Measurements from ENCODE around the gene PSPH. TPM values are rescaled to one million over a fixed set of nuclear protein-coding genes. Genes with fewer than 3 reads are reported as not detected.
"Not testable (repeated sequence)": the region's sequence is repeated elsewhere in the genome, so short reads cannot be mapped to it uniquely, and the experiment has no call there.

PSPH gene
- total RNA-seq, 3 donors from 2014 or later = 11.4 to 17.7 (median 14.4) TPM

DNA sequence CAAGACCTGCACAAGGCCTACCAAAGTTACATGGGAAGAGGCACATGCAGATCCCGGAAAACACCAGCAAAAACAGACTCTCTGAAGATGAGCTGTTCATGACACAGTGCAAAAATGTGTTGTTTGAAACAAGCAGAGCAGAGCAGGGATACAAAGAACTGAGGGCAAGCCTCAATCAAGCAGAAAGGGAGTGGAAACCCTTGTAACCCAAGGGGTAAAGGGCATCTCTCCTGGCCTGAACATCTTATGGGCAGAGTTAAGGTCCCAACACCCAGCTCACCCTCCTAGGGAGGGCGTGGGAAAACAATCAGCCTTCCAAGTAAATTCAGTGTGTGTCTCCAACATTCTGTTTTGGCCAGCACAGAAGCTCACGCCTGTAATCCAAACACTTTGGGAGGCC is 10.5 kb downstream of the PSPH start:
- intact Hi-C loops (cut with DNase I; ENCODE audit: low total_unique reads) = no loop called here
- no peaks in the 10 kb centered on the region for H3K27me3 ChIP-seq
- H3K4me3 ChIP-seq = no peak overlapping the region
- TF ChIP-seq POLR2A (IDR thresholded peaks at IDR 0.05) = no peak
- TF ChIP-seq POLR2AphosphoS5 (IDR thresholded peaks at IDR 0.05) = no peak
- TF ChIP-seq, protein P1, sequence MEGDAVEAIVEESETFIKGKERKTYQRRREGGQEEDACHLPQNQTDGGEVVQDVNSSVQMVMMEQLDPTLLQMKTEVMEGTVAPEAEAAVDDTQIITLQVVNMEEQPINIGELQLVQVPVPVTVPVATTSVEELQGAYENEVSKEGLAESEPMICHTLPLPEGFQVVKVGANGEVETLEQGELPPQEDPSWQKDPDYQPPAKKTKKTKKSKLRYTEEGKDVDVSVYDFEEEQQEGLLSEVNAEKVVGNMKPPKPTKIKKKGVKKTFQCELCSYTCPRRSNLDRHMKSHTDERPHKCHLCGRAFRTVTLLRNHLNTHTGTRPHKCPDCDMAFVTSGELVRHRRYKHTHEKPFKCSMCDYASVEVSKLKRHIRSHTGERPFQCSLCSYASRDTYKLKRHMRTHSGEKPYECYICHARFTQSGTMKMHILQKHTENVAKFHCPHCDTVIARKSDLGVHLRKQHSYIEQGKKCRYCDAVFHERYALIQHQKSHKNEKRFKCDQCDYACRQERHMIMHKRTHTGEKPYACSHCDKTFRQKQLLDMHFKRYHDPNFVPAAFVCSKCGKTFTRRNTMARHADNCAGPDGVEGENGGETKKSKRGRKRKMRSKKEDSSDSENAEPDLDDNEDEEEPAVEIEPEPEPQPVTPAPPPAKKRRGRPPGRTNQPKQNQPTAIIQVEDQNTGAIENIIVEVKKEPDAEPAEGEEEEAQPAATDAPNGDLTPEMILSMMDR (IDR thresholded peaks at IDR 0.05) = no peak
- H3K36me3 ChIP-seq = no peaks in the 10 kb centered on the region
- no peak overlapping the region for H3K27ac ChIP-seq
- no peaks in the 10 kb centered on the region for H3K9me3 ChIP-seq
- no peak for DNase-seq (ENCODE audit: low spot score in 2 of 2)
- H3K4me1 ChIP-seq = no peaks in the 10 kb centered on the region

DNA sequence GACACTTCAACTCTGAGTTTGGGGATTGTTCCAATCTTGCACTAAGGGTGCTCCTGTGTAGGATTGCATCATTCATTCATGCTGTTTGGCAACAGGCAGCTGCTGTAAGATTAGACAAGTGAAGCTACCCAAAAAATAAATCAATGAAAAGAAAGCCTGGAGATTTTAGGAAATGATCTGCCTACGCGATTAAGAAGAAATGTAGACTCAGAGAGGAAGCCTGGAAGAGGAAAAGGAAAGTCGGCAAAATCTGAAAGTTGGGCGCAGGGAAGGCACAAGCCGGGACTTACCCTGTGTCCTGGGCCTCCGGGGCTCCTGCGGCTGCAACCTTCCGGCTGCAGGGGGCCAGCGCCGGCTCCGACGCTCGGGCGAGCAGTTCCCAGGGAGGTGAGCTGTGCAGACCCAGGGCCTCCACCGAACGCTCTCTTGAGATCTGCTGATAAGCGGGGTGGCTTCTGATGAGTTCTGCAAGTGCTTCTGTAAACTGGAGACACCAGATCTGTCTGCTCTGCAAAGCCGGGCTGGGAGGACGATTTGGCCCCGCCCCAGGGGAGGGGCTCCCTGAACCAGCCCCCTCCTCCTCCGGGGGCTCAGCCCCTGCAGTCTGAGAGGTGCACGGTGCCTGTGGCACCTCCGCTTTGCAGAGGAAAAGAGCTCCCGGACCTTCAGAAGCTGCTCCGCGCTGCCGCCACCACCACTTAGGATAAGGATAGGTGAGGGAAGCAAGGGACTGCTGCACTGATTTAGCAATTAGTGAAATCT is 17.4 kb downstream of the PSPH start:
- no peaks in the 10 kb centered on the region for H3K4me1 ChIP-seq
- peak in 1 of 2 donors; percentile 52 for DNase-seq (ENCODE audit: low spot score in 2 of 2)
- H3K36me3 ChIP-seq = no peaks in the 10 kb centered on the region
- H3K9me3 ChIP-seq = no peaks in the 10 kb centered on the region
- no peak overlapping the region for H3K27ac ChIP-seq
- no peaks in the 10 kb centered on the region for H3K27me3 ChIP-seq
- H3K4me3 ChIP-seq = peak overlapping the region; percentile 54 to 75 (median 69)
- intact Hi-C loops (cut with DNase I; ENCODE audit: low total_unique reads) = no loop called here
- no peak for TF ChIP-seq POLR2AphosphoS5 (IDR thresholded peaks at IDR 0.05)

DNA sequence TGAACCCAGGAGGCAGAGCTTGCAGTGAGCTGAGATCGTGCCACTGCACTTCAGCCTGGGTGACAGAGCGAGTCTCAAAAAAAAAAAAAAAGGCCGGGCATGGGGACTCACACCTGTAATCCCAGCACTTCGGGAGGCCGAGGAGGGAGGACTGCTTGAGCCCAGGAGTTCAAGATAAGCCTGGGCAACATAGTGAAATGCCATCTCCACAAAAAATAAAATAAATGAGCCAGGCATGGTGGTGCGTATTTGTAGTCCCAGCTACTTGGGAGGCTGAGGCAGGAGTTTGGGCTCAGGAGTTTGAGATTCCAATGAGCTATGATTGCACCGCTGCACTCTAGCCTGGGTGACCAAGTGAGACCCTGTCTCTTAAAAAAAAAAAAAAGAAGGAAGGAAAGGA is 18.7 kb downstream of the PSPH start:
- H3K4me3 ChIP-seq; H3K4me1 ChIP-seq; H3K27ac ChIP-seq; H3K36me3 ChIP-seq; H3K27me3 ChIP-seq; H3K9me3 ChIP-seq; DNase-seq (ENCODE audit: low spot score in 2 of 2); intact Hi-C loops (cut with DNase I; ENCODE audit: low total_unique reads): not testable (repeated sequence)

DNA sequence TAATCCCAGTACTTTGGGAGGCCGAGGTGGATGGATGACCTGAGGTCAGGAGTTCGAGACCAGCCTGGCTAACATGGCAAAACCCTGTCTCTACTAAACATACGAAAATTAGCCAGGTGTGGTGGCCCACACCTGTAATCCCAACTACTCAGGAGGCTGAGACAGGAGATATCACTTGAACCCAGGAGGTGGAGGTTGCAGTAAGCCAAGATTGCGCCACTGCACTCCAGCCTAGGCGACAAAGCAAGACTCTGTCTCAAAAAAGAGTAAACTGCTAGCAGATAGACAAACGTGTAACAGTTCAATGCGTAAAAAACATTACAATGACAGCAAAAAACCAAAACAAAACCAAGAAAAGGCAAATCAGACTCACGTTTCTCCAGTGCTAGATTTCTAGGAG is 19.7 kb downstream of the PSPH start:
- intact Hi-C loops (cut with DNase I; ENCODE audit: low total_unique reads) = not testable (repeated sequence)

DNA sequence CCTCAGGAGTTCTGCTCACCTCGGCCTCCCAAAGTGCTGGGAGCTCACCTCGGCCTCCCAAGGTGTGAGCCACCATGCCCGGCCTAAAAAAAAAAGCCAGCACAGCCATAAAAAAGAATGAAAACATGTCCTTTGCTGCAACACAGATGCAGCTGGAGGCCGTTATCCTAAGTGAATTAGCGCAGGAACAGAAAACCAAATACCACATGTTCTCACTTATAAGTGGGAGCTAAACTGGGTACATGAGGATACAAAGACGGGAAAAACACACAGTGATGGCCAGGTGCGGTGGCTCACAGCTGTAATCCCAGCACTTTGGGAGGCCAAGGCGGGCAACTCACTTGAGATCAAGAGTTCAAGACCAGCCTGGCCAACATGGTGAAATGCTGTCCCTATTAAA is 20.9 kb downstream of the PSPH start:
- intact Hi-C loops (cut with DNase I; ENCODE audit: low total_unique reads) = no loop called here
- no peak overlapping the region for H3K4me3 ChIP-seq
- H3K9me3 ChIP-seq = no peaks in the 10 kb centered on the region
- TF ChIP-seq POLR2A (IDR thresholded peaks at IDR 0.05) = no peak
- TF ChIP-seq, protein P1 (IDR thresholded peaks at IDR 0.05) = no peak
- no peak for TF ChIP-seq POLR2AphosphoS5 (IDR thresholded peaks at IDR 0.05)
- H3K27me3 ChIP-seq = no peaks in the 10 kb centered on the region
- H3K36me3 ChIP-seq = no peaks in the 10 kb centered on the region
- no peaks in the 10 kb centered on the region for H3K4me1 ChIP-seq
- H3K27ac ChIP-seq = no peak overlapping the region
- no peak for DNase-seq (ENCODE audit: low spot score in 2 of 2)

More for the DNA sequence above, 19.7 kb downstream of the PSPH start:
- not testable (repeated sequence) for H3K27me3 ChIP-seq; H3K4me3 ChIP-seq; H3K4me1 ChIP-seq; DNase-seq (ENCODE audit: low spot score in 2 of 2); H3K27ac ChIP-seq; H3K36me3 ChIP-seq; H3K9me3 ChIP-seq

DNA sequence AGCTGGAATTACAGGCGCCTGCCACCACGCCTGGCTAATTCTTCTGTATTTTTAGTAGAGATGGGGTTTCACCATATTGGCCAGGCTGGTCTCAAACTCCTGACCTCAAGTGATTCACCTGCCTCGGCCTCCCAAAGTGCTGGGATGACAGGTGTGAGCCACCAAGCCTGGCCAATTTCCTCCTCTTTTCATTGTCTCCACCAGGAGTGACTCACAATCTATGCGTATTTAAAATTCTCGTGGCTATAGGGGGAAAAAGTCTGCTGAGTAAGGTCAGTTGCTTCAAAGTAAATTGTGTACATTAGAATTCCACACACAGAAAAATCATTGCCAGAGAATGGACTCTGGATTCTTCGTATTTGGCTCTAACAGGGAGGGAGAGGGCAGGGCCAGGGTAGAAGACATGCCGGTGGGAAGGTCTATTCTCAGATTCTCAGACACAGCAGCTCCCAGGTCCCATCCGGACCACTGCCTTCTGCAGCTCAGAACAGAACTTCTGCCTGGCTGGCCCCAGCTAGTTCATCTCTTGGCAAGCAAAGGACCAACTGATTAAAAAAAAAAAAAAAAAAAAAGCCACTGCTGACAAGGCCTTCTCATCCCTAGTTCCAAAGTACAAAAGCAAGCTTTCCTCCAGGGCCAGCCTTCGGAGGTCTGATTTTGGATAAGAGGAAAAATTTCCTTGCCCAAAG is 22.2 kb downstream of the PSPH start:
- intact Hi-C loops (cut with DNase I; ENCODE audit: low total_unique reads) = no loop called here
- Histone ChIP-seq H3K4me1 (no peaks in the 10 kb centered on the region), H3K36me3 (no peaks in the 10 kb centered on the region), H3K27ac (no peak overlapping the region), H3K4me3 (no peak overlapping the region), H3K9me3 (no peaks in the 10 kb centered on the region), H3K27me3 (no peaks in the 10 kb centered on the region)
- DNase-seq (ENCODE audit: low spot score in 2 of 2) = no peak
- no peak for TF ChIP-seq POLR2A (IDR thresholded peaks at IDR 0.05)
- TF ChIP-seq, protein P1 (IDR thresholded peaks at IDR 0.05) = no peak
- TF ChIP-seq POLR2AphosphoS5 (IDR thresholded peaks at IDR 0.05) = no peak
